Astrocyte (in vitro differentiated cells and primary cell): Measurements from ENCODE around the gene FBLIM1. TPM values are rescaled to one million over a fixed set of nuclear protein-coding genes. Genes with fewer than 3 reads are reported as not detected.

Experiments used
- DNase-seq: peaks from one replicate; pipeline ENCODE4 v3.0.0-alpha.2; 2010; ENCODE audit warnings: low read depth
- FAIRE-seq: peaks from 2 replicates; lab custom pipeline; 2011; peaks lifted over from hg19 to GRCh38; lab: Jason Lieb, UNC
- H2AFZ ChIP-seq: 2 replicates; pipeline ENCODE4 v1.6.0; 2012; ENCODE audit warnings: low read depth, low read length, inconsistent platforms
- H3K27ac ChIP-seq: 2 replicates; pipeline ENCODE4 v1.5.1; 2011; ENCODE audit warnings: low read depth, low read length, inconsistent platforms
- H3K27me3 ChIP-seq: 2 replicates; pipeline ENCODE4 v1.6.0; 2011; ENCODE audit warnings: low read length, inconsistent platforms; ENCODE audit not compliant: insufficient read depth
- H3K36me3 ChIP-seq: 2 replicates; pipeline ENCODE4 v1.5.1; 2011; ENCODE audit warnings: low read length, inconsistent platforms; ENCODE audit not compliant: insufficient read depth
- H3K4me1 ChIP-seq: 2 replicates; pipeline ENCODE4 v1.5.1; 2011; ENCODE audit warnings: low read length, inconsistent platforms; ENCODE audit not compliant: insufficient read depth
- H3K4me2 ChIP-seq: 2 replicates; pipeline ENCODE4 v1.6.0; 2012; ENCODE audit warnings: low read length, inconsistent platforms
- H3K4me3 ChIP-seq: 2 replicates; pipeline ENCODE4 v1.5.1; 2011; ENCODE audit warnings: low read depth, mild to moderate bottlenecking, low read length, inconsistent platforms; ENCODE audit not compliant: insufficient read depth
- H3K79me2 ChIP-seq: 2 replicates; pipeline ENCODE4 v1.6.0; 2012; ENCODE audit warnings: mild to moderate bottlenecking, low read length, inconsistent platforms; ENCODE audit not compliant: insufficient read depth
- H3K9ac ChIP-seq: 2 replicates; pipeline ENCODE4 v1.6.0; 2012; ENCODE audit warnings: mild to moderate bottlenecking, low read length, inconsistent platforms
- H3K9me3 ChIP-seq: 2 replicates; pipeline ENCODE4 v1.5.1; 2012; ENCODE audit warnings: low read depth, mild to moderate bottlenecking, low read length, inconsistent platforms; ENCODE audit not compliant: insufficient read depth
- H4K20me1 ChIP-seq: 2 replicates; pipeline ENCODE4 v1.6.0; 2012; ENCODE audit warnings: low read length, inconsistent platforms; ENCODE audit not compliant: insufficient read depth
- H3K27ac Mint-ChIP-seq: one replicate; pipeline ENCODE4 v1.8.0; 2021; ENCODE audit warnings: mild to moderate bottlenecking, mixed read lengths; ENCODE audit not compliant: unreplicated experiment
- H3K27me3 Mint-ChIP-seq: one replicate; pipeline ENCODE4 v1.8.0; 2021; ENCODE audit warnings: low read depth, mixed read lengths; ENCODE audit not compliant: unreplicated experiment
- H3K36me3 Mint-ChIP-seq: one replicate; pipeline ENCODE4 v1.8.0; 2021; ENCODE audit warnings: low read depth, mixed read lengths; ENCODE audit not compliant: unreplicated experiment
- H3K4me1 Mint-ChIP-seq: one replicate; pipeline ENCODE4 v1.8.0; 2021; ENCODE audit warnings: low read depth, mixed read lengths; ENCODE audit not compliant: unreplicated experiment
- H3K4me3 Mint-ChIP-seq: one replicate; pipeline ENCODE4 v1.8.0; 2021; ENCODE audit warnings: mild to moderate bottlenecking, moderate library complexity, mixed read lengths; ENCODE audit not compliant: unreplicated experiment
- H3K9me3 Mint-ChIP-seq: one replicate; pipeline ENCODE4 v1.8.0; 2021; ENCODE audit warnings: mild to moderate bottlenecking, mixed read lengths; ENCODE audit not compliant: unreplicated experiment
- CTCF ChIP-seq: IDR thresholded peaks from 2 replicates; pipeline ENCODE4 v1.5.1; 2011; ENCODE audit warnings: low read depth, mild to moderate bottlenecking, inconsistent platforms, low read length, moderate library complexity; ENCODE audit not compliant: insufficient read depth
- EZH2 ChIP-seq: IDR thresholded peaks from 2 replicates; pipeline ENCODE4 v1.6.1; 2012; ENCODE audit warnings: mild to moderate bottlenecking, low read length, inconsistent platforms; ENCODE audit not compliant: insufficient read depth
- total RNA-seq: library from RNA; stranded (reverse); gene quantifications from 2 replicates; pipeline ENCODE4 v1.2.1, GENCODE V29; 2021

The FBLIM1 gene
- total RNA-seq, 1 donor from 2014 or later = 179 TPM

- Mint-ChIP-seq H3K9me3 (peaks cover 1% of the 10 kb centered on the region), H3K4me1 (no peaks in the 10 kb centered on the region), H3K27me3 (peaks cover 18% of the 10 kb centered on the region), H3K4me3 (no peak overlapping the region), H3K27ac (no peak overlapping the region), H3K36me3 (no peaks in the 10 kb centered on the region)
- DNase-seq (no peak), FAIRE-seq (no peak)
- Histone ChIP-seq H3K4me2 (no peak overlapping the region), H3K27ac (no peak overlapping the region), H3K4me3 (no peak overlapping the region), H3K9ac (no peak overlapping the region), H4K20me1 (no peaks in the 10 kb centered on the region), H3K9me3 (no peaks in the 10 kb centered on the region), H3K4me1 (peaks cover 13% of the 10 kb centered on the region), H2AFZ (no peak overlapping the region), H3K36me3 (no peaks in the 10 kb centered on the region), H3K27me3 (no peaks in the 10 kb centered on the region), H3K79me2 (no peaks in the 10 kb centered on the region)
- no peak for TF ChIP-seq EZH2
- TF ChIP-seq CTCF = no peak
These were observed 10.3 kb upstream of the FBLIM1 start for GRCh38 chr1:15748264-15748663.

GRCh38 chr1:15748690-15749398, 9.8 kb upstream of the FBLIM1 start:
- H3K9me3 ChIP-seq = no peaks in the 10 kb centered on the region
- Mint-ChIP-seq H3K4me3 (no peak overlapping the region), H3K27me3 (peaks cover 15% of the 10 kb centered on the region), H3K27ac (no peak overlapping the region), H3K4me1 (no peaks in the 10 kb centered on the region), H3K36me3 (no peaks in the 10 kb centered on the region), H3K9me3 (peaks cover 1% of the 10 kb centered on the region)
- FAIRE-seq (no peak), DNase-seq (no peak)
- H3K27ac ChIP-seq = no peak overlapping the region
- H3K4me3 ChIP-seq = no peak overlapping the region
- H3K36me3 ChIP-seq = no peaks in the 10 kb centered on the region
- H3K27me3 ChIP-seq = no peaks in the 10 kb centered on the region
- H3K9ac ChIP-seq = no peak overlapping the region
- H4K20me1 ChIP-seq = no peaks in the 10 kb centered on the region
- H3K4me1 ChIP-seq = peaks cover 13% of the 10 kb centered on the region
- H3K4me2 ChIP-seq = peak overlapping the region; percentile 31
- no peak for TF ChIP-seq CTCF
- TF ChIP-seq EZH2 = no peak
- peak overlapping the region; percentile 49 for H2AFZ ChIP-seq
- H3K79me2 ChIP-seq = no peaks in the 10 kb centered on the region
